IMR-90 (cell line): ENCODE data around the gene CLDN25. TPM values are rescaled to one million over a fixed set of nuclear protein-coding genes. Genes with fewer than 3 reads are reported as not detected.

Experiments
- ATAC-seq: fragments of 200-7000 bp; cut with Tn5 transposase; 2 replicates; pipeline ENCODE4 v1.9.1; 2020; ENCODE audit warnings: low read depth, mild to moderate bottlenecking, moderate library complexity
- BruUV-seq: library from RNA; stranded (reverse); fragments of 400-500 nt; replicated peaks from 2 replicates; lab custom pipeline; 2021; lab: Mats Ljungman, UMichigan
- CTCF ChIA-PET: fragments of 300-600 bp; formaldehyde crosslinking; extraction: SDS; loops from one replicate; lab custom pipeline; 2021; ENCODE audit warnings: antibody characterized with exemption; lab: Yijun Ruan, JAX
- POLR2A ChIA-PET: fragments of 300-600 bp; sonication (Branson Sonifier 250); formaldehyde crosslinking; loops from one replicate; lab custom pipeline; 2022; ENCODE audit warnings: antibody characterized with exemption; ENCODE audit not compliant: unreplicated experiment; lab: Charles Lee
- DNase-seq: peaks from one replicate; pipeline ENCODE4 v3.0.0; 2013
- H2AFZ ChIP-seq: replicated peaks from 2 replicates; pipeline ENCODE3; 2013; ENCODE audit warnings: low read length, mild to moderate bottlenecking; ENCODE audit not compliant: poor library complexity
- H2AK5ac ChIP-seq: 2 replicates; pipeline ENCODE4 v1.6.1; 2013; ENCODE audit warnings: low read depth, low read length, inconsistent platforms
- H2AK9ac ChIP-seq: replicated peaks from 2 replicates; pipeline ENCODE3; 2013; ENCODE audit warnings: mild to moderate bottlenecking, low read depth, low read length, moderate library complexity; ENCODE audit not compliant: poor library complexity
- H2BK120ac ChIP-seq: 2 replicates; pipeline ENCODE4 v1.6.1; 2013; ENCODE audit warnings: low read depth, low read length, inconsistent platforms
- H2BK15ac ChIP-seq: 3 replicates; pipeline ENCODE4 v1.6.1; 2013; ENCODE audit warnings: low read depth, low read length, inconsistent platforms
- H2BK20ac ChIP-seq: 2 replicates; pipeline ENCODE4 v1.6.1; 2013; ENCODE audit warnings: low read depth, mild to moderate bottlenecking, inconsistent platforms, low read length, moderate library complexity
- H2BK5ac ChIP-seq: 2 replicates; pipeline ENCODE4 v1.6.1; 2013; ENCODE audit warnings: mild to moderate bottlenecking, low read depth, low read length, inconsistent platforms; ENCODE audit not compliant: poor library complexity, severe bottlenecking
- H3K14ac ChIP-seq: replicated peaks from 2 replicates; pipeline ENCODE4 v1.6.1; 2013; ENCODE audit warnings: low read depth, low read length, inconsistent platforms
- H3K18ac ChIP-seq: 2 replicates; pipeline ENCODE4 v1.6.1; 2013; ENCODE audit warnings: low read depth, low read length, control low read depth
- H3K23ac ChIP-seq: 2 replicates; pipeline ENCODE4 v1.6.1; 2013; ENCODE audit warnings: low read depth, low read length, inconsistent platforms
- H3K27ac ChIP-seq: 2 replicates; pipeline ENCODE4 v1.5.1; 2013; ENCODE audit warnings: mild to moderate bottlenecking, control low read depth, low read length; ENCODE audit not compliant: insufficient read depth
- H3K27me3 ChIP-seq: 2 replicates; pipeline ENCODE4 v1.6.1; 2013; ENCODE audit warnings: low read length; ENCODE audit not compliant: control insufficient read depth, insufficient read depth
- H3K36me3 ChIP-seq: 2 replicates; pipeline ENCODE4 v1.6.1; 2013; ENCODE audit warnings: low read length, mixed read lengths; ENCODE audit not compliant: control insufficient read depth, insufficient read depth
- H3K4ac ChIP-seq: 2 replicates; pipeline ENCODE4 v1.6.1; 2013; ENCODE audit warnings: low read depth, low read length, inconsistent platforms
- H3K4me1 ChIP-seq: 2 replicates; pipeline ENCODE4 v1.6.1; 2013; ENCODE audit warnings: low read length, mixed read lengths; ENCODE audit not compliant: control insufficient read depth, insufficient read depth
- H3K4me2 ChIP-seq: 2 replicates; pipeline ENCODE4 v1.6.1; 2013; ENCODE audit warnings: low read depth, mild to moderate bottlenecking, control low read depth, low read length, moderate library complexity
- H3K4me3 ChIP-seq: 2 replicates; pipeline ENCODE4 v1.5.1; 2013; ENCODE audit warnings: low read depth, mild to moderate bottlenecking, control low read depth, low read length, moderate library complexity; ENCODE audit not compliant: insufficient read depth
- H3K56ac ChIP-seq: 2 replicates; pipeline ENCODE4 v1.6.1; 2013; ENCODE audit warnings: low read length, inconsistent platforms; ENCODE audit not compliant: insufficient read depth; ENCODE audit errors: extremely low read depth
- H3K79me1 ChIP-seq, 2 experiments: 2 replicates each; pipeline ENCODE4 v1.6.1; 2013; ENCODE audit warnings: low read length in 2 of 2, inconsistent platforms in 1 of 2, low read depth in 1 of 2
- H3K9ac ChIP-seq: 2 replicates; pipeline ENCODE4 v1.6.1; 2013; ENCODE audit warnings: low read depth, low read length, control low read depth
- H3K9me1 ChIP-seq: 2 replicates; pipeline ENCODE4 v1.6.1; 2013; ENCODE audit warnings: low read length, inconsistent platforms; ENCODE audit not compliant: insufficient read depth
- H3K9me3 ChIP-seq: 2 replicates; pipeline ENCODE4 v1.6.1; 2013; ENCODE audit warnings: low read length; ENCODE audit not compliant: control insufficient read depth, insufficient read depth
- H4K20me1 ChIP-seq: 2 replicates; pipeline ENCODE4 v1.6.1; 2013; ENCODE audit warnings: low read length, inconsistent platforms; ENCODE audit not compliant: insufficient read depth
- H4K5ac ChIP-seq: 2 replicates; pipeline ENCODE4 v1.6.1; 2013; ENCODE audit warnings: mild to moderate bottlenecking, low read depth, low read length, control low read depth
- H4K8ac ChIP-seq, 2 experiments: 2 replicates each; pipeline ENCODE4 v1.6.1; 2013; ENCODE audit warnings: low read depth in 2 of 2, low read length in 2 of 2, control low read depth in 1 of 2, inconsistent platforms in 1 of 2
- H4K91ac ChIP-seq: 2 replicates; pipeline ENCODE4 v1.6.1; 2013; ENCODE audit warnings: low read depth, low read length, inconsistent platforms; ENCODE audit not compliant: insufficient read depth
- BHLHE40 ChIP-seq: fragments of 150-350 bp; IDR thresholded peaks from 2 replicates; pipeline ENCODE4 v1.6.1; 2016; ENCODE audit warnings: mild to moderate bottlenecking, low read depth, low read length
- CHD1 ChIP-seq: IDR thresholded peaks from 2 replicates; pipeline ENCODE4 v1.6.1; 2012; ENCODE audit warnings: low read depth, low read length, improper control_type of control experiment
- FOS ChIP-seq: fragments of 150-350 bp; IDR thresholded peaks from 2 replicates; pipeline ENCODE4 v1.6.1; 2016; ENCODE audit warnings: low read depth, low read length
- MAFK ChIP-seq: IDR thresholded peaks from 2 replicates; pipeline ENCODE4 v1.6.1; 2012; ENCODE audit warnings: low read depth, low read length, improper control_type of control experiment
- MAZ ChIP-seq: IDR thresholded peaks from 2 replicates; pipeline ENCODE4 v1.6.1; 2012; ENCODE audit warnings: low read depth, mild to moderate bottlenecking, low read length, improper control_type of control experiment, moderate library complexity, borderline replicate concordance
- MXI1 ChIP-seq: IDR thresholded peaks from 2 replicates; pipeline ENCODE4 v1.6.1; 2012; ENCODE audit warnings: low read depth, mild to moderate bottlenecking, low read length, moderate library complexity, borderline replicate concordance
- NFE2L2 ChIP-seq: fragments of 150-350 bp; IDR thresholded peaks from 2 replicates; pipeline ENCODE4 v1.6.1; 2016; ENCODE audit warnings: low read depth, mild to moderate bottlenecking, low read length
- POLR2A ChIP-seq: IDR thresholded peaks from 2 replicates; pipeline ENCODE4 v1.6.1; 2012; ENCODE audit warnings: mild to moderate bottlenecking, low read depth, low read length
- RAD21 ChIP-seq: IDR thresholded peaks from 2 replicates; pipeline ENCODE4 v1.6.1; 2012; ENCODE audit warnings: low read length, improper control_type of control experiment
- RCOR1 ChIP-seq: IDR thresholded peaks from 2 replicates; pipeline ENCODE4 v1.6.1; 2012; ENCODE audit warnings: mild to moderate bottlenecking, low read length, improper control_type of control experiment; ENCODE audit not compliant: insufficient replicate concordance
- RFX5 ChIP-seq: IDR thresholded peaks from 2 replicates; pipeline ENCODE4 v1.8.0; 2012; ENCODE audit warnings: low read depth, mild to moderate bottlenecking, low read length, moderate library complexity
- SMC3 ChIP-seq: fragments of 150-350 bp; IDR thresholded peaks from 2 replicates; pipeline ENCODE4 v1.6.1; 2016; ENCODE audit warnings: low read depth, mild to moderate bottlenecking, antibody characterized with exemption, low read length, moderate library complexity
- WGBS, 2 experiments: methylation state at CpG; one replicate each; pipeline versions ENCODE4 v1.1.5 to v1.1.7; 2013; ENCODE audit warnings: missing lambda C conversion rate in 2 of 2; ENCODE audit not compliant: insufficient read length in 1 of 2; ENCODE audit errors: extremely low coverage in 2 of 2; 5-methylcytosine and 5-hydroxymethylcytosine counted together
- dilution Hi-C: fragments of 300-500 bp; cut with HindIII; formaldehyde crosslinking; loops from one replicate; pipeline ENCODE4 v1.14.3; 2018; ENCODE audit warnings: low sequenced_read_pairs; ENCODE audit not compliant: unreplicated experiment
- in situ Hi-C: fragments of 300-500 bp; cut with MboI; formaldehyde crosslinking; loops from 3 replicates; pipeline ENCODE4 v1.14.3; 2019; ENCODE audit warnings: low sequenced_read_pairs, inconsistent platforms, mixed read lengths
- intact Hi-C: fragments of 100-400 bp; cut with micrococcal nuclease; formaldehyde crosslinking; loops from 2 replicates; pipeline ENCODE4 v1.10.0; 2022
- polyA plus RNA-seq, 3 experiments: library from polyadenylated mRNA; depleted of rRNA; stranded (reverse); fragments of >200 nt; gene quantifications; 2 replicates each; pipeline ENCODE4 v1.2.3, GENCODE V29; 2012; ENCODE audit warnings: low replicate concordance in 1 of 3
- total RNA-seq: library from RNA; depleted of rRNA; stranded (reverse); fragments of >200 nt; gene quantifications from 2 replicates; pipeline ENCODE4 v1.2.3, GENCODE V29; 2012
- TF ChIP-seq, protein P1 (sequence below): fragments of 150-350 bp; IDR thresholded peaks from 2 replicates; pipeline ENCODE4 v1.6.1; 2017; ENCODE audit warnings: mild to moderate bottlenecking, antibody characterized with exemption, low read length, low read depth
- TF ChIP-seq, protein P2 (sequence below): conservative IDR thresholded peaks from 2 replicates; pipeline ENCODE4 v1.5.1; 2012; ENCODE audit warnings: mild to moderate bottlenecking, low read depth, low read length, improper control_type of control experiment
- TF ChIP-seq, protein P3 (sequence below): fragments of 150-350 bp; IDR thresholded peaks from 2 replicates; pipeline ENCODE4 v1.6.1; 2016; ENCODE audit warnings: low read depth, mild to moderate bottlenecking, low read length, moderate library complexity, borderline replicate concordance

CLDN25 gene
- total and polyA plus RNA-seq, 2 of the 4 experiments (the other 2 are of a cell fraction): not detected

DNA sequence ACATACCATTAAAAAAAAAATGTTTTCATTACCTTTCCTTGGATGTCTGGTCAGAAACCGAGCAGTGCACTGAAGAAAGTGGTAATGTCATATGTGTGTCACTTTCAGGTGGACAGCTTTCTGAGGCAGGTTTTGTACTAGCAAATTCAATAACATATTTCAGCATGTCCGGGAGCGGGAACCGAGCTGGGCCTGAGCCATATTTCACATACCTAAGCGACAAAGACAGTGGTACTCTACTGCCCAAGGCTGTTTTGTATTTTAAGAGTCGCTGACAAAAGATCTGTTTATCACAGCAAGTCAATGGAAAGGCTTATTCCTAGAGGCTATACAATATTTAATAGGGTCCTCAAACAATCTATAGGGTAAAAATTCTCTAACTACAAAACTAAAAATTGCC is 38.0 kb downstream of the CLDN25 start:
- TF ChIP-seq POLR2A: no peak
- TF ChIP-seq NFE2L2: no peak
- TF ChIP-seq, protein P1, sequence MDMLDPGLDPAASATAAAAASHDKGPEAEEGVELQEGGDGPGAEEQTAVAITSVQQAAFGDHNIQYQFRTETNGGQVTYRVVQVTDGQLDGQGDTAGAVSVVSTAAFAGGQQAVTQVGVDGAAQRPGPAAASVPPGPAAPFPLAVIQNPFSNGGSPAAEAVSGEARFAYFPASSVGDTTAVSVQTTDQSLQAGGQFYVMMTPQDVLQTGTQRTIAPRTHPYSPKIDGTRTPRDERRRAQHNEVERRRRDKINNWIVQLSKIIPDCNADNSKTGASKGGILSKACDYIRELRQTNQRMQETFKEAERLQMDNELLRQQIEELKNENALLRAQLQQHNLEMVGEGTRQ: no peak
- TF ChIP-seq, protein P2, sequence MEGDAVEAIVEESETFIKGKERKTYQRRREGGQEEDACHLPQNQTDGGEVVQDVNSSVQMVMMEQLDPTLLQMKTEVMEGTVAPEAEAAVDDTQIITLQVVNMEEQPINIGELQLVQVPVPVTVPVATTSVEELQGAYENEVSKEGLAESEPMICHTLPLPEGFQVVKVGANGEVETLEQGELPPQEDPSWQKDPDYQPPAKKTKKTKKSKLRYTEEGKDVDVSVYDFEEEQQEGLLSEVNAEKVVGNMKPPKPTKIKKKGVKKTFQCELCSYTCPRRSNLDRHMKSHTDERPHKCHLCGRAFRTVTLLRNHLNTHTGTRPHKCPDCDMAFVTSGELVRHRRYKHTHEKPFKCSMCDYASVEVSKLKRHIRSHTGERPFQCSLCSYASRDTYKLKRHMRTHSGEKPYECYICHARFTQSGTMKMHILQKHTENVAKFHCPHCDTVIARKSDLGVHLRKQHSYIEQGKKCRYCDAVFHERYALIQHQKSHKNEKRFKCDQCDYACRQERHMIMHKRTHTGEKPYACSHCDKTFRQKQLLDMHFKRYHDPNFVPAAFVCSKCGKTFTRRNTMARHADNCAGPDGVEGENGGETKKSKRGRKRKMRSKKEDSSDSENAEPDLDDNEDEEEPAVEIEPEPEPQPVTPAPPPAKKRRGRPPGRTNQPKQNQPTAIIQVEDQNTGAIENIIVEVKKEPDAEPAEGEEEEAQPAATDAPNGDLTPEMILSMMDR: no peak
- TF ChIP-seq MAFK: no peak
- no peak for TF ChIP-seq RCOR1
- no peak for TF ChIP-seq MAZ
- no peak for TF ChIP-seq SMC3
- no peak for TF ChIP-seq FOS
- TF ChIP-seq RAD21: no peak
- no peak for TF ChIP-seq RFX5
- TF ChIP-seq CHD1: no peak
- TF ChIP-seq BHLHE40: no peak
- TF ChIP-seq, protein P3, sequence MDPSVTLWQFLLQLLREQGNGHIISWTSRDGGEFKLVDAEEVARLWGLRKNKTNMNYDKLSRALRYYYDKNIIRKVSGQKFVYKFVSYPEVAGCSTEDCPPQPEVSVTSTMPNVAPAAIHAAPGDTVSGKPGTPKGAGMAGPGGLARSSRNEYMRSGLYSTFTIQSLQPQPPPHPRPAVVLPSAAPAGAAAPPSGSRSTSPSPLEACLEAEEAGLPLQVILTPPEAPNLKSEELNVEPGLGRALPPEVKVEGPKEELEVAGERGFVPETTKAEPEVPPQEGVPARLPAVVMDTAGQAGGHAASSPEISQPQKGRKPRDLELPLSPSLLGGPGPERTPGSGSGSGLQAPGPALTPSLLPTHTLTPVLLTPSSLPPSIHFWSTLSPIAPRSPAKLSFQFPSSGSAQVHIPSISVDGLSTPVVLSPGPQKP: no peak
- no peak for TF ChIP-seq MXI1
- H3K56ac ChIP-seq: no peak overlapping the region
- DNase-seq (no peak), ATAC-seq (no peak)
- ChIA-PET POLR2A (no interaction called here), CTCF (no interaction called here)
- H2AK5ac ChIP-seq: no peak overlapping the region
- dilution Hi-C loops: no loop called here
- no peak overlapping the region for H3K27ac ChIP-seq
- H4K91ac ChIP-seq: no peak overlapping the region
- in situ Hi-C loops: no loop called here
- H4K20me1 ChIP-seq: no peaks in the 10 kb centered on the region
- H3K9me1 ChIP-seq: no peaks in the 10 kb centered on the region; the same call in 1 of the 2 replicates
- no peak overlapping the region for H2AFZ ChIP-seq
- no peak overlapping the region for H3K4ac ChIP-seq
- no CpG with 5 or more reads among the region's 6 CpGs for WGBS, 2 experiments
- no TSS peak for BruUV-seq
- no peak overlapping the region for H2BK20ac ChIP-seq
- no peak overlapping the region for H3K14ac ChIP-seq
- H4K8ac ChIP-seq: no peak overlapping the region
- no peak overlapping the region for H2AK9ac ChIP-seq
- intact Hi-C loops: no loop called here
- no peak overlapping the region for H2BK120ac ChIP-seq
- H3K4me1 ChIP-seq: no peaks in the 10 kb centered on the region
- H3K4me3 ChIP-seq: no peak overlapping the region
- H4K5ac ChIP-seq: no peak overlapping the region
- H3K18ac ChIP-seq: no peak overlapping the region
- no peak overlapping the region for H3K23ac ChIP-seq
- H3K9ac ChIP-seq: no peak overlapping the region
- no peak overlapping the region for H2BK15ac ChIP-seq
- no peak overlapping the region for H2BK5ac ChIP-seq
- H3K79me1 ChIP-seq: no peaks in the 10 kb centered on the region
- no peaks in the 10 kb centered on the region for H3K9me3 ChIP-seq
- peaks cover 17% of the 10 kb centered on the region for H3K36me3 ChIP-seq
- no peaks in the 10 kb centered on the region for H3K27me3 ChIP-seq
- no peak overlapping the region for H3K4me2 ChIP-seq
